ENCODE measurements around the gene ZBTB7C.
A peak's percentile ranks its signal among the peaks of the same experiment; 100 is the strongest.

Gene ZBTB7C

DNA sequence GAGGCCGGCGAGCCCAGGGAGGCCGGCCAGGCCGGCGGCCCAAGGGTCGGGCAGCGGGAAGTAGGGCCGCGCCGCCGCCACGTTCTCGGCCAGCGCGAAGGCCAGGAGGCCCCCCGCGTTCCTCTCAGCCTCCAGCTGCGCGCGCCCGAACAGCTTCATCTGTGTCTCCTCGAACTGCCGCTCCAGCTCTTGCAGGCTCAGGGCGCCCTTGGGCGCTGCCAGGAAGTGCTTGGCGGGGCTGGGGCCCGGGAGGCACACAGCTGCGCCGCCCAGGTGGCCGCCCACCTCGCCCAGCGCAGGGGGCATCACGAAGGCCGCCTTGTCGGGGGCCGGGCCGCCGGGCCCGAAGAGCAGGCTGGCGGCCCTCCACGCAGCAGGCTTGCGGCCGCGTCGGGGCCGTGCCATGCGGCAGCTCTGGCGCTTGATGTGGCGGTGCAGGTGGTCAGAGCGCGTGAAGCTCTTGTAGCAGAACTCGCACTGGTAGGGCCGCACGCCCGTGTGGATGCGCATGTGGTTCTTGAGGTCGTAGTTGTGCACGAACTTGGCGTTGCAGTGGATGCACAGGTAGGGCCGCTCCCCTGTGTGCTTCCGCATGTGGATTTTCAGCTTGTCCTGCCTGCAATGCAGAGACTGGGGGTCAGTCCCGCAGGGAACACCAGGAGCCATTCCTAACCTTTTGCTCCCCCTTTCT, 379.7 kb downstream of the ZBTB7C start:
- DNase-seq = no peak

DNA sequence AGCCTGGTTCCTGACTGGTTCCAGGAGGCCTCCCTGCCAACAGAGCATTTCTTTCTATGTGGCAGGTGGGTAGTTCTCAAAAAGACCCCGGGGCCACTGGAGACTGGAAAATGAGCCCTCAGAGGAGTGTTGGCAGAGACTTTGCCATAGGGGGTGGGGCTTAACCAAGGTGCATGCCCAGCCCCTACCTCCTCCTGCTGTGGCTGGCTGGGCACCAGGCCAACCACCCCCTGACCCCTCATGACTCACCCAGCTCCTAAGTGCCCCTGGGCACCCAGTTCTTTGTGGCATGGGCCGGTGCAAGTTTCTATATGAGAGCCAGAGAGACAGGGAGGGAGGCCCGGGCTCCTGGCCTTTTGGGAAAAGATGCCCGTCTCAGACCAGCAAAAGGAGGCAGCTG, 380.5 kb downstream of the ZBTB7C start:
- peak; percentile 25 for DNase-seq

DNA sequence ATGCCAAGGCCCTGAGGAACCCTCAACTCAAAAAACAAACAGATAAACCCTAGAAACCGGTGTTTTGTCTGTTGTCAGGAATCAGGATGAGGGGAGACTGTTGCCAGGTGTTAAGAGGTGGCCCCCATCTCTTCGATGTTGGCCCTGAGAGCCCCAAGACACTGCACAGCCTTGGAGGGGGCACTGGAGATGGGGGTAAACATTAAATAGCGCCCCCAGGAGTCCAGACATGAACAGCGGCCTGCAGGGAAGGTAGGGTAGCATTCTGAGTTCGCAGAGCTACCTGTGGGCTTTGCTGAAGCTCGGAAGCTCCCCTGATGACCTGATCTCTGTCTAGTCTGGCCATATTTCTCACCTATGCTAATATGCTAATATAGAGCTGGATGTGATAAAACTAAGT, 381.1 kb downstream of the ZBTB7C start:
- DNase-seq = no peak

DNA sequence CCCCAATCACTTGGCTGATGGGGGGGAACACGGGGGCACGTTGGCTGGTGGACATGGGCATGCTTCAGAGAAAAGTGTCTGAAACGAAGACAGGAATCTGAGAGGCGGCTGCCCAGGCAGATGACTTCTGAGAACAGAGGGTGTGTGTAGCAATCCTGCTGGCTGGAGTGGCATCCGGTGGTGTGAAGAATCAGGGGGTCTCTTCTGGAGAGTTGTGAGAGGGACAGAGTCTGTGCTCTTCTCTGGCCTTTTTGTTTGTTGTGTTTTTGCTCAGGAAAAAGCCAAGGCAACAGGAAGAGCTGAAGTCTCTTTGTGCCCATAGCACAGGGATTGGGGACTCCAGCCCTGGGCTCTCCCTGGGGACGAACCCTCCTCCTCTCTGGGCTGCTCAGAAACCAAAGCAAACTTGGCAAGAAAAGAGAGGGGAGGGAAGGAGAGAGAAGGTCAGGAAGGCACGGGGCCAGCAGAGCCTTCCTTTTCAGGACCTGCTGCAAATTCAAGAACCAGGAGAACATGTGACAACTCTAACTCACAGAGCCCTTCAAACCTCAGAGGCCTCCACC, 381.7 kb downstream of the ZBTB7C start:
- DNase-seq = peak; percentile 77

DNA sequence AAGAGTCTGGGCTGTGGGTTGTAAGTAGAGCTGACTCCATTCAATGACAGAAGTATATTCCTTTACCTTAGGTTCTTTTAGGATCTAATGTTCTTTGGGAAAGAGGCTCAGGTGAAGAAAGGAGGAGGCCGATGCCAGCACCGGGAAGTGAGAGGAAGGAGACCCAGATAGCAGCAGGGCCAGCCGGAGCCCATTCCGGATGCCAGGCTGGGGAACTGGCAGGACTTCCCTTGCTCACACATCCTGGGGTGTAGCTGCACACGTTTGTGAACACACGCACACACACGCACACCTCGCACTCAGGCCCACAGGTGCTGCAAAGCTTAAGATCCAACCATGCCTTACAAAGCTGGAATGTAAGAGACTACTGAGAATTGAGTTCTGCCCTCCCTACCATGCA, 383.0 kb downstream of the ZBTB7C start:
- no peak for DNase-seq

DNA sequence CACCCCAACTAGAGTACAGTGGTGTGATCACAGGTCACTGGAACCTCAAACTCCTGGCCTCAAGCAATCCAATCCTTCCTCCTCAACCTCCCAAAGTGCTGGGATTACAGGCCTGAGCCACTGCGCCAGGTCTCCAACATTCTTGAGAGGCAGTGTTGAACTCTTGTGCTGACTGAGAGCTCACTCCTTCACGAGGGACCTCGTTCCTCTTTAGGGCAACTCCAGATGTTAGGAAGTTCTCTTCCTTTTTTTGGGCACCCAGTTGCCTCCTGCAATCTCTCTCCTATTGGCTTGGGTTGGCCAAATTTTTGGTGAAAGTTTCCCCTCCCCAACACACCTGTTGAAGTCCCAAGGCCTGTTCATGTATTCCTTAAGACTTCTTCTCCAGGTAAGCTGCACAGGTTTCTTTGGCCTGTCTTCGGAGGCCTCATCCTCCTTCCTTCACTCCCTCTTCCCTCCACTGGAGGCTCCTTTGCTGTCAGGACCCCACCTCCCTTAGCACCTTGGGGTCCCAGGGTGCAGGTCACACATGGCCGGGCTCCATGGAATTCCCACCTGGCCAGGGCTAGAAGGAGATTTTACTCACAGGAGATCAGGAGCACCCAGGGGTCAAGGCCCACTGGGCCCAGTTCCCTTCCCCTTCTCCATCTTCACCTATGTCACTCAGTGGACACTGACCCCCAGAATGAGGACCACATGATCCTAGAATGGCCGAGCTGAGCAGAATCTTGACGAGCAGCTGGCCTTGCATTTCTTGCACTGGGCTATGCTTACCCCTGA, 384.1 kb downstream of the ZBTB7C start:
- DNase-seq = no peak

DNA sequence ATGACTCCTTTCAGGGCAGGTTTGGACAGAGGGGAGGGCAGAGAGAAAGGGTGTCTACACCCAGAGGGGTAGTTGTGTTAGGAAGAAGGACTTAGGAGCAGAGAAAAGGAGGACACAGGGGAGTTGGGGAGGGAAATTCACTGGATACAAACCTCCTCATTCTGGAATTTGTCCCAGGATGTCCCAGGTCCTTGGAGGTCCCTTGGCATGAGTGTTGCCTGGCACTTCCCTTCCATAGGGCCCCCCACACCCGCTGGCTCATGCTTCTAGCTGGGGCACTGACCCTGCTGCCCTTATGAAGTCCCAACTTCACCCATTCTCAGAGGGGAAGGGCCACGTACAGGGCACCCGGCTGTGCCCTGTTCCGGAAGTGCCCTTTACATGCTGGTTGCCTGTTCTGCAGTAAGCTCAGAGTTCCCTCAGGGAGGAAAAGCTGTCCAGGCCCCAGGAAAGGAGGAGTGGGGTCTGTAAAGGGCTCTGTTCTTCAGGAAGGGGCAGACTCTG, 385.1 kb downstream of the ZBTB7C start:
- no peak for DNase-seq

DNA sequence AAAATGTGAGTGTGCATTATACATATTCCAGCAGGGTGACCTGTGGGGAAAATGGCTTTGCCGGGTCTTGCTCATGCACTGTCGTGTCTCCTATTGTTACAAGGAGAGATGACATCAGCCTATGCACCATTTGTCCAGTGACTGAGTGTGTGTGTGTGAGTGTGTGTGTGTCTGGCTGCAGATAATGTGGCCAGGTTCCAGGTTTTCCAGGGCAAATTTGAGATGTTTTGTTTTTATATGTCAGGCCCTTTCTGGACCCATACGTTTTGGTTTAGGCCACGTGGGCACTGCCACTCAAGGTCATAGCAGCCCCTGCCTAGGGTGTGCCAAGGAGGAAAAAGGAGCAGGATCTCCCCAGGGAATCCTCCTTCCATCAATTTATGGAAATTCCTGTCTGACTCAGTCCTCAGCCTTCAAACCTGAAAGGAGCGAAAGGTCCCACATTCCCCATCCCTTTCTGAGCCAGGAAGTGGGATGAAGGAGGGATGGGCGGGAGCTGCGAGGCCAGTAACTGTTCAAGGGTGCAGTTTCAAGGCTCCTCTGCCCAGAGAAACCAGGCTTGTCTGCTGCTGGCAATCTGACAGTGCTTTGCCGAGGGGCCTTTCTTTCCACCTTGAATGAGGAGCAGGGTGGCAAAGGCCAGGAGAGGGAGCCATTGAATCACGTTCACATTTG, 385.7 kb downstream of the ZBTB7C start:
- DNase-seq = peak; percentile 94

DNA sequence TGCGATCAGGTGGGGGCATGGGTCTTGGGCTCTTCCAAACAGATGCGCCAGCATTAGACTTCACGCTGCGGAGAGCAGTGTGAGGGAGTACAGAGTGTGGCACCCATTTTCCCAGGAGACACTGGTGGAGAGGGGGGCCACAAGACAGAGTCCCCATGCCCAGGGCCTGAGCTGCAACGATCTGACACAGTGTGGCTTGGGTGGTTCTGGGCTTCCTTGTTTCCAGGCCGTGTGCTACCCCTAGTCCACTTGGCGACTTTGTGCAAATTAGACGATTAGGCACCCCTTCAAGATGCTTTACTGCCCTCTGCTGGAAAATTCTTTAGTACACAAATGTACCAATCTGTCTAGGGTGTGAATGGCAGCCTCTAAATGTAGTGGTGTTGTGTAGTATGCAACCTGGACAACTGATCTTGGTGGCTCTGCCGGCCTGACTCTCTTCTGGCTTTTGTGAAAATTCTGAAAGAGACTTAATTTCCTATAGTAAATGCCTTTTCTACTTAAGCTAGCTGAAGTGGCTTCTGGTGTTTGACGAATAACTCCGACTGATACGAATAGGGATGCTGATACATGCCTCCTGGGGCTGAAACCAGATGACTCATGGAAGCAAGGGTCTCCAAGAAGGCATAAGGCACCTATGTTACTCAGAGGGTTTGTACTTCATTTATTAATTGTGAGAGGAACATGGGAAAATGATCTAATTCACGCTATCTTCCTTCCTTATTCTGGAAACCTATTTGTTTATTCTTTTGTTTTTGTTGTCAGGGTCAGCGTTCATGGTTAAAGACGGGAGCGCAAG, 386.5 kb downstream of the ZBTB7C start:
- DNase-seq = peak; percentile 67

DNA sequence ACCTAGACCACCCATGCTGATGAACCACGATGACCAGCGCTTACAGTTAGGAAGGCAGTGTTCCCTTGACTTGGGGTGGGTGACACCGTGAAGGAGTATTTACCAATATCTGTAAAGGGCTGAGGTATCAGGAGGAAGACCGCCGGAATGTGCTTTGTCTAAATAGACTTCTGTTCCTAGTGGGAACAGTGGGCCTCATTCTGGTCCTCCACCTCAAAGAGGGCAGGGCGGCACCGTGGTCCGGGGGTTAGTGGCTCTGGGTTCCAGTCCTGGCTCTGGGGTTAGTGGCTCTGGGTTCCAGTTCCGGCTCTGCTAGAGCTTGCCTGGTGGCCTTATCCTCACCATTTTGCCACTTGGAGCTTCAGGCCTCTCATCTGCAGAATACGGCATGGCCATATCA, 387.2 kb downstream of the ZBTB7C start:
- no peak for DNase-seq

DNA sequence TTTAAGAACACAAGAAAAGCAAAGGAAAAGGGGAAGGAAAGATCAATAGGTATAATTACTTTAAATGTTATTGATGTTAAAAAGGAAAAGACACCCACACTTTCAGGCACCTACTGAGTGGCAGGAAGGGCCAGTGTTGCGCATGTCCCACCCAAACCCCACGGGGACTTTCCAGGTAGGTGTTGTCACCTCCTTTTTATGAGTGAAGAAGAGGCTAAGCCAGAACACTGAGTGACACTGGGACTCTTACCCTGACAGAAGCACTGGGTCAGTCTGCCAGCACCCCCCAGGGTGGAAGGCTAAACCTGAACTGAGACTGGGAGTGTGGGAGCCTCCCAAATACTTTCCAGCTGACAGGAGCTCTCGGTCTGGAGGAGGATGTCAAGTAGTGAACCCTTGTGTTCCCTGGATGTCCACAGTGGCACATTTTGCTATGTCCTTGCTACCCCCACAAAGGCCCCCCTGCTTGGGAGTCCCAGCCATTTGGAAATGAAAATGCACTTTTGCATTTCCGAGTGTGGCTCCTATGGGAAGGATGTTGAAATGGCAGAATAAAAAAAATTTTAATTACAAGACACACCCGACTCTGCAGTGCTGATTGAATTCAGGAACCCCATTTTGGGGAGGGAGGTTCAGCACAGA, 387.8 kb downstream of the ZBTB7C start:
- no peak for DNase-seq

DNA sequence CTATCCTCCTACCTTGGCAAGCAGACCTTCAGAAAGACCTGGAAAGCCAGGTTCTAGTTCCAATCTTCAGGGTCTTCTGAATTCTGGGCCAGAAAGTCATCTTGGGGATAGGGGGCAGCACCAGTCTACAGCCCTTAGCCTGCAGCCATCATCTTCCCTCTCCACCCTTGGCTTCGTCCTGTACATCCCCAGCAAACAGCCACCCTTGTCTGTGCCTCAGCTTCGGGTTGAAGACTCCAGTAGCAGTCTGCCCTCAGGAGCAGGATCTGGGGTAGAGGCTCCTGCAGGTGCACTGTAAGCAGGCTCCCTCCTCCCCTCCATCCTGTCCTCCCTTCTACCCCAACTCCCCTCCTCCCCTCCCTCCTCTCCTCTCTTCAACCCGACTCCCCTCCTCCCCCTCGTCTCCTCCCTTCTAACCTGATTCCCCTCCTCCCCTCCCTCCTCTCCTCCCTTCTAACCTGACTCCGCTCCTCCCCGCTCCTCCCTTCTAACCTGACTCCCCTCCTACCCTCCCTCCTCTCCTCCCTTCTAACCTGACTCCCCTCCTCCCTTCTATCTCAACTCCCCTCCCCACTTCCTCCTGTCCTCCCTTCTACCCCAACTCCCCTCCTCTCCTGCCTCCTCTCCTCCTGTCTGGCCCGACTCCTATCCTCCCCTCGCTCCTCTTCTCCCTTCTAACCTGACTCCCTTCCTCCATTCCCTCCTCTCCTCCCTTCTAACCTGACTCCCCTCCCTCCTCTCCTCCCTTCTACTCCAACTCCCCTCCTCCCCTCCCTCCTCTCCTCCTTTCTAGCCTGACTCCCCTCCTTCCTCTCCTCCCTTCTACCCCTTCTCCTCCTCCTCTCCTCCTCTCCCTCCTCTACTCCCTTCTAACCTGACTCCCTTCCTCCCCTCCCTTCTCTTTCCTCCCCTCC, 388.6 kb downstream of the ZBTB7C start:
- no peak for DNase-seq

DNA sequence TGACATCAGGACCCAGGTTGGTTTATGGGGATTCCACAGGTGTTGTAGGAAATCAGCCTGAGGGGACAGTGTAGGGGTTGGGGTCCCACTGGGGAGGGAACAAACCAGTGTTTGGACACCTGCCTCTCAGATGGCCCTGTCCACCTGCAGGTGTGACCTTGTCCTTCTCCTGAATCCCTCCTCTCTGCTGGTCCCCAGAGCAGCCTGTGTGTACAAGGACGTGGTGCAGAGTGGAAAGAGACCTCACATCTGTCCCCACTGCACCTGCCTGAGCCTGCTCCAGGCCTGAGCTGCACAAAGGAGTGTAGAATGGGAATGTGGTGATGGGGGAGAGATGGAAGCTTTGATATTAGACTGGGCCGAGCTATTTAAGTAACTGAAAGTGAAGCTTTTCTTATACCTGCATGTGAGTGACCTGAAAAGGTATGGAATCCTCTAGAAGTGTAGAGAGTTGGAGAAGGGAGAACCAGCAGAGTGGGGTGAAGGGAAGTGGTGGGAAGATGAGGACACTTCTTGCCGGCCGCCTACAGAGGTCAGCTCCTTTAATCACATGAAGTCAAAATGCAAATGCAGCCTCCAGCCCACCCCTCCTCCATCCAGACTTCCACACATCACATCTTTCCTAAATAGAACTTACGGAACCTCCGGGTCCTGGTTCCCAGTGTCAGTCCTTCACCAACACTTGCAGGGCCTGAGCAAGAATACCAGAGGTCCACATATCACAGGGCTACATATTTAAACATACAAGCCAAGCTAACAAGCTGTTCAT, 389.4 kb downstream of the ZBTB7C start:
- DNase-seq = no peak

DNA sequence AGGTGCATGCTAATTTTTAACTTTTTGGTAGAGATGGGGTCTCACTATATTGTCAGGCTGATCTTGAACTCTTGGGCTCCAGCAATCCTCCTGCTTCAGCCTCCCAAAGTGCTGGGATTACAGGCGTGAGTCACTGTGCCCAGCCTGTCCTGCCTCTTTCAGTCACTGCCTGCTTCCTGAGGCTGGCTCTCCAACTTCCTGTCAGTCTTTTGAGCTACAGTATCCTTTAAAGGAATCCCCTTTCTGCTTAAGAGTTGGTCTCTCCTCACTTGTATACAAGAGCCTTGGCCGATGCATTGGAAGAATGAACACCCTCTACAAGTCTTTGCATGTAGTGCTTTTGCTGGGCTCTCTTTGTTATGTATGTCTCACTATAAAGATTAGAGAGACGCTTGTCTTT, 390.3 kb downstream of the ZBTB7C start:
- DNase-seq = no peak

DNA sequence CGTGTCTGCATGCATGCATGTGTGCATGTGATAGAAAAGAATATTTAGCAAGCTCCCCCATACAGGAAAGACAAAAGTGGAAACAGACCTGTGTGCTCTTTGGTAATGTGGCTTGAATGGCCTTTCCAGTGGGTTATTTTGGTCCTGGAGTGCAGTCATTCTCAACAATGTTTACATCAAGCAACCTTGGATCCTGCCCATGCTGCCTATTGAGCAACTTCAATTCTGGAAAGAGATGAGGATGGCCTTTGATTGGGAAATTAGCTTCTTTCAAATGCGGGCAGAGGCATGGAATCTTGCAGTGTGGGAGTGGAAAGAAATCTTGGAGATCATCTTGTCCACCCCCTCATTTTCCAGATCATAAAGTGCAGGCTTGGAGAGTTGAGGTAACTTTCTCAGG, 391.5 kb downstream of the ZBTB7C start:
- DNase-seq = no peak

DNA sequence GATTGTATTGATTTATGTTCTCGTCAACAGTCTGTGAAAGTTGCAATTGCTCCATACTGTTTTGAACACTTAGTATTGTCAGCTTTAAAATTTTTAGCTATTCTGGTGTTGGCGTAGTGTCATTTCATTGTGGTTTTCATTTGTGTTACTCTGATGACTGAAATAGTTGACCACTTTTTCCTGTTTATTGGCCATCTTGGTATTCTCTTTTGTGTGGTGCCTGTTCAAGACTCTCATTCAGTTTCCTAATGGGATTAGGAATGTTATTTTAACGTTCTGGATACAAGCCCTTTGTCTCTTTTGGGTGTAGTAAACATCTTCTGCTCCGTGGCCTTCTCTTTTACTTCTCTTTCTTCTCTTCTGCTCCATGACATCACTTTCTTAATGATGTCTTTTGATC, 396.0 kb downstream of the ZBTB7C start:
- DNase-seq = no peak

DNA sequence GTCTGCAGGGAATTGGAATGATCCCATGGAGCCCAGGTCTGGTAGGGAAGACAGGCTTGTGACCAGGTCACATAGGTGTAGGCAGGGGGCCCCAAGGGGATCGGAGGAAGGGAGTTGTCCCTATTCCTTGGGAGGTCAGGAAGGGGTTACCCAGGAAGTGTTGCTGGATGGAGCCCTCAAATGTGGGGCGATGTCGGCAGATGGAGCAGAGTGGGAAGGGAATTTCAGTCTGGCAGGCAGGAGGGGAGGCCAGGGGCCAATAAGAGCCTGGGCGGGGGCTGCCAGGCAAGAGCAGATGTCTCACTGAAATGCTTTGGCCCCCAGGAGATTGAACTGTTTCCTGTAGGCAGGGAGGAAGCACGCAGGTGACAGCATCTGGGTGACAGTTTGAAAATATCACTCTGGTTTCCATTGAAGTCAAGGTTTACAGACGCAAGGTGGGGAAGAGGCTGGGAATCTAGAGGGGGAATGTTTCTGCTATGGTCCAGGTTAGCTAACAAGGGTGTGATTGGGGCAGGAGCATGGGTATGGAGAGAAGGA, 397.2 kb downstream of the ZBTB7C start:
- no peak for DNase-seq

DNA sequence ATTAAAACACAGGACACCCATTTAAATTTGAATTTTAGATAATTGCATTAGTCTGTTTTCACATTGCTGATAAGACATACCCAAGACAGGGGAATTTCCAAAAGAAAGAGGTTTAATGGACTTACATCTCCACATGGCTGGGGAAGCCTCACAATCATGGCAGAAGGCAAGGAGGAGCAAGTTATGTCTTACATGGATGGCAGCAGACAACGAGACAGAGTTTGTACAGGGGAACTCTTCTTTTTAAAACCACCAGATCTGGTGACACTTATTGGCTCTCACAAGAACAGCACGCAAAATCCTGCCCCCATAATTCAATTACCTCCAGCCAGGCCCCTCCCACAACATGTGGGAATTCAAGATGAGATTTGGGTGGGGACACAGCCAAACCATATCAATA, 398.9 kb downstream of the ZBTB7C start:
- DNase-seq = no peak

DNA sequence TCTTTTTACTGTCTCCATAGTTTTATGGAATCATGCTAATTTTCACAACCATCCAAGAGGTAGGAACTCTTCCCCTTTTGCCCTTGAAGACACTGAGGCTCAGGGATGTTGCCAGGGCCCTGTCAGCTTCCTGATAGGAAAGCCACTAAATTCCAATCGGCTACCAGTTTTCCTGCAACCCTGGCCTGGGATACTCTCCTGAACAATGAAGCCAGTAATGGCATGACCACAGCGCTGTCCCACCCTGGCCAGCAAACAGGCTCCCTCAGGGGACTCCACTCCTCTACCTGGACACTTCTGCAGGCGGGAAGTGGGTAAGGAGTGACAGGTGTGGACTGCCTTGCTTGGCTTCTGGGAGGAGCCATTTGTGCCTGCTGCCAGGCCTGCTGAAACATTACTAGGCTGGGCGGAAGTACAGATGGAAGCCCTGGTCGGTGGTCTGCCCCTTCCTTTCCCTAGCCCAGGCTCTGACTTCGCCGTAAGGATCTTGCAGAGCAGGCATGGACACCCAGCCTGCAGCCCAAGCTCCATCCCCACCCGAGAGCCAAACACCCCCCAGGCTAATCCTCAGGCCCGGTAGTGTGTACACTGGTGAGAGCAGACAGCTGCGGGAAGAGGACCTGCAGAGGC, 400.0 kb downstream of the ZBTB7C start:
- no peak for DNase-seq
